ENCODE results near the gene ARHGAP44.

The ARHGAP44 gene

DNA sequence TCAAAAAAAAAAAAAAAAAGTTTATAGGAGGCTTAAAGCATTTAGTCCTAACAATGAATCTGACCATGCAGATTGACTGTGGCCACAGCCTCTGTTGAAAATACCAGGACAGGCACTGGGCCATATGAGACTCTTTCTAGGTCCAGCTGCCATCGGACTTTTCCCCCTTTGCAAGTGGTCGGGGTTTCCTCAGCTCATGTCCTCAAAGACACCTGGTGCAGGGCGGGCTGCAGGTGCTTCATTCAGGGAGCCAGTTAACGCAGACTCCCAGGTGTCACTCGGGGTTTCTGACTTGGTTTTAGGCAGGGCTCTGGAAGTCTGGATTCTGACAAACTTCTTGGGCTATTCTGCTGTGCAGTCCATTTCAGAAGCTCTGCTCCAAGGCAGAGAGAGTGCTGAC is 207.6 kb downstream of the ARHGAP44 start:
- no peak overlapping the region for H3K4me3 ChIP-seq (ENCODE audit: low read depth, low read length)
- DNase-seq (ENCODE audit: low read depth) = no peak
- TF ChIP-seq, protein P1, sequence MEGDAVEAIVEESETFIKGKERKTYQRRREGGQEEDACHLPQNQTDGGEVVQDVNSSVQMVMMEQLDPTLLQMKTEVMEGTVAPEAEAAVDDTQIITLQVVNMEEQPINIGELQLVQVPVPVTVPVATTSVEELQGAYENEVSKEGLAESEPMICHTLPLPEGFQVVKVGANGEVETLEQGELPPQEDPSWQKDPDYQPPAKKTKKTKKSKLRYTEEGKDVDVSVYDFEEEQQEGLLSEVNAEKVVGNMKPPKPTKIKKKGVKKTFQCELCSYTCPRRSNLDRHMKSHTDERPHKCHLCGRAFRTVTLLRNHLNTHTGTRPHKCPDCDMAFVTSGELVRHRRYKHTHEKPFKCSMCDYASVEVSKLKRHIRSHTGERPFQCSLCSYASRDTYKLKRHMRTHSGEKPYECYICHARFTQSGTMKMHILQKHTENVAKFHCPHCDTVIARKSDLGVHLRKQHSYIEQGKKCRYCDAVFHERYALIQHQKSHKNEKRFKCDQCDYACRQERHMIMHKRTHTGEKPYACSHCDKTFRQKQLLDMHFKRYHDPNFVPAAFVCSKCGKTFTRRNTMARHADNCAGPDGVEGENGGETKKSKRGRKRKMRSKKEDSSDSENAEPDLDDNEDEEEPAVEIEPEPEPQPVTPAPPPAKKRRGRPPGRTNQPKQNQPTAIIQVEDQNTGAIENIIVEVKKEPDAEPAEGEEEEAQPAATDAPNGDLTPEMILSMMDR (IDR thresholded peaks at IDR 0.05; ENCODE audit: low read depth, low read length, missing control alignments) = no peak
- in situ Hi-C loops (cut with HindIII; ENCODE audit: low sequenced_read_pairs) = no loop called here

DNA sequence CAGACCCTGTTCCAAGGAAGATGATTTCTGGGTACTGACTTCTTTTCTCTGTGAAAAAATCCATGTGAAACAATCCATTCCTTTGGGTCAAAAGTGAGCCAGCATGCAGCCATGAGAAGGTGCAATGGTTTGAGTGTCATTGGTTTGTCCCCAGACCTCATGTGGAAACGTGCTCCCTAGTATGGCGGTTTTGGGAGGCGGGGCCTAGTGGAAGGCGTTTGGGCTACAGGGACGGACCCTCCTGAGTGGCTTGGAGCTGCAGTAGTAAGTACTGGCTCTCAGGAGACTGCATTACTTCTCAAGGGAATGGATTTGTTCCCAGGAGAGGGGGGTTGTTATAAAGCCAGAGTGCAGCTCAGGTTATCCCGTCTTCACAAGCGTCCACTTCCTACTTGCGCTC is 209.2 kb downstream of the ARHGAP44 start:
- no peak overlapping the region for H3K4me3 ChIP-seq (ENCODE audit: low read depth, low read length)
- DNase-seq (ENCODE audit: low read depth) = no peak
- TF ChIP-seq, protein P1 (IDR thresholded peaks at IDR 0.05; ENCODE audit: low read depth, low read length, missing control alignments) = no peak
- in situ Hi-C loops (cut with HindIII; ENCODE audit: low sequenced_read_pairs) = no loop called here

DNA sequence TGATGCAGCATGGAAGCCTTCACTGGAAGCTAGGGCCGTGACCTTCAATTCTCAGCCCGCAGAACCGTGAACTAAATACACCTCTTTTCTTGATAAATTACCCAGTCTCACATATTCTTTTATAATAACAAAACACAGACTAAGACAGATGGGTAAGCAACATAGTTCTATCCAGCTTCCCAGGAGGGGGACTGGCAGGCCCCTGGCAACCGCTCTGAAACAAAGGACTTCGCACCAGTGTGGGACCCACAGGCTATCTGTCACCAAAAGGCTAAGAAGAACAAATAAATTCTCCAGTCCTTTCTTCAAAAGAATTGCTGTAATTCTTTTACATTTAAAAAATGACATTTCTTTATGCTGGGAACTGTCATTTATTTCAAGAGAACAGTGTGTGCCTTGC is 209.6 kb downstream of the ARHGAP44 start:
- no peak overlapping the region for H3K4me3 ChIP-seq (ENCODE audit: low read depth, low read length)
- in situ Hi-C loops (cut with HindIII; ENCODE audit: low sequenced_read_pairs) = no loop called here
- no peak for DNase-seq (ENCODE audit: low read depth)
- TF ChIP-seq, protein P1 (IDR thresholded peaks at IDR 0.05; ENCODE audit: low read depth, low read length, missing control alignments) = no peak

DNA sequence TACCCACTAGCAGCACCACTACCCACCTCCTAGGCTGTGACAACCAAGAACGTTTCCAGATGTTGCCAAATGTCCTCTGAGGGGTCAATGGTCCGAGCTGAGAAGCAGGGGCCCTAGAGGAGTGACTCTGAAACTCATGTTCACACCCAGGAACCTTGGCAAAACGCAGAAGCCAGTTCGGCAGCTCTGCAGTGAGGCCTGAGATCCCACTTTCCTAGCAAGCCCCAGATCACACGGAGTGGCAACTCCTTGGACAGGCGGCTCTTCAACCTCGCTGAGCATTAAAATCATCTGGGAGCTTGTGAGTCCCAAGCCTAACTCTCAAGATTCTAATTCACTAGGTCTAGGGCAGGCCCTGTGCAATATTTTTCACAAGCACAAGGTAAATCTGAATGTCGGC is 211.3 kb downstream of the ARHGAP44 start:
- in situ Hi-C loops (cut with HindIII; ENCODE audit: low sequenced_read_pairs) = no loop called here
- DNase-seq (ENCODE audit: low read depth) = no peak
- TF ChIP-seq, protein P1 (IDR thresholded peaks at IDR 0.05; ENCODE audit: low read depth, low read length, missing control alignments) = no peak
- H3K4me3 ChIP-seq (ENCODE audit: low read depth, low read length) = no peak overlapping the region

DNA sequence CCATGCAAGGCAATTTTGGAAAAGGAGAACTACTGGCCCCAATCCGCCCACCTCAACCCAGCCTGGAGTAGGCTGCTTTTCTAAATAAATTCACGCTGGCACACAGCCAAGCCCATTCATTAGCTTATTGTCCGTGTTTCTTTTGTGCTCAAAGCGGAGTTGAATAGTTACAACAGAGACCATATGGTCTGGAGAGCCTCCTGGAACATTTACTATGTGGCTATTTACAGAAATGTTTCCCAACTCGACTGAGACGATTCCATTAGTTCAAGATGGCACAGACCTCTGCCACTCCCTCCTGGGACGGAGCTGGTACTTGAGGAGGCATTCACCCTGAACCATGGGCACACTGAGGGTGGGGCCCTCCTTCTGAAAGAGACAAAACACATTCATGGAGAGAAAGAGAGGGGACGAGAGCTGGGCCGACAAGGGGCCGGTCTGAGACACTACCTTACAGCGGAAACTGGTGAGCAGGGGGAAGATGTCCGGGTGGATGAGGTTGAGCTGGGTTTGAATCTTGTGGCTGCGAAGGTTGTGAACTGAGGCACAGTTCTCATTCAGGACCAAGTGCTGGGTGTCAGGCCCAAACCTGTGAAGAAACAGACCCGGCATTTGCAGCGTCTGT is 212.8 kb downstream of the ARHGAP44 start:
- no peak overlapping the region for H3K4me3 ChIP-seq (ENCODE audit: low read depth, low read length)
- in situ Hi-C loops (cut with HindIII; ENCODE audit: low sequenced_read_pairs) = no loop called here
- TF ChIP-seq, protein P1 (IDR thresholded peaks at IDR 0.05; ENCODE audit: low read depth, low read length, missing control alignments) = no peak
- no peak for DNase-seq (ENCODE audit: low read depth)

DNA sequence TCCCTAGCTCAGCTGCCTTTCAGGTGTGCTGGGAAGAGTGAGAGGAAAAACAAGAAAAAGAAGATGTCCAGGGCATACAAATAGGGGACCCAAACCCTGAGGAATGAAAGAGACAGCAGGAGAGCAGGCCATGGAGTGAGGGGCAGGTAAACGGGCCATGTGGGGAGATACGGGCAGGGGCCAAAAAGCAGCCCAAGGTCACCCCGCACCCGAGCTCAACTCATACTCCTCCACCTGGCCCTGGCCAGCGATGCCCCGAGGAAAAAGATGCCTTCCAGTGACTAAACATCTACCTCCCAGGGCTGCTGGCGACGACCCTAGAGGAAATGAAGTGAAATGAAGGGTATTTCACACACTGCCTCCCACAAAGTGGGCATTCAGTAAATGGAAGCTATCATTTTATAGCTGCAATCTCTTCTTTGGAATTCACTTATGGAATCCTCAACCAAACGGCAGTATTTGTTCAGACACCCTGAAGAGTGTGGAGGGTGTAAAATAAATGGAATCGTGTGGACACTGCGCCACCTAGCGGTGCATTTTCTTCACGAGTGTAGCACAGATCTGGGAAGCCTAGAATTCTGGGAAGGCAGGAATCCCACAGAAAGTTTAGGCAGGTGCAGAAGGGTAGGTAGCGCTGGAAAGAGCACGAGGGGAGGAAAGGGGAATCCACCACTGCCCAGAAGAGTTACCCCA is 213.6 kb downstream of the ARHGAP44 start:
- peak; percentile 73 for DNase-seq (ENCODE audit: low read depth)
- in situ Hi-C loops (cut with HindIII; ENCODE audit: low sequenced_read_pairs) = no loop called here

More for the DNA sequence above, 213.6 kb downstream of the ARHGAP44 start:
- no peak overlapping the region for H3K4me3 ChIP-seq (ENCODE audit: low read depth, low read length)
- TF ChIP-seq, protein P1 (IDR thresholded peaks at IDR 0.05; ENCODE audit: low read depth, low read length, missing control alignments) = peak; percentile 80

Data from astrocyte of the cerebellum (primary cell).